ENCODE measurements around the gene CDH4.

CDH4 gene

GRCh38 chr20:61883857-61884393 is 631.9 kb downstream of the CDH4 start:
- no peak overlapping the region for H3K4me3 ChIP-seq (ENCODE audit: low read depth, low read length)
- ChIA-PET CTCF (interaction anchor here (0.7 to 1.0 kb wide), 2 partner anchors 9 to 12 kb away, joined by 4 read pairs; no protein-coding TSS in a partner anchor), POLR2A (no interaction called here)
- H3K36me3 ChIP-seq (ENCODE audit: control insufficient read depth in 2 of 2, insufficient read depth in 1 of 2, low read length in 2 of 2), result no peaks in the 10 kb centered on the region
- no peak overlapping the region for H3K27ac ChIP-seq (ENCODE audit: extremely low read depth, low read depth, low read length)
- no peak for TF ChIP-seq ZFP37 (tag by site-specific recombination; IDR thresholded peaks at IDR 0.05)
- no peaks in the 10 kb centered on the region for H3K9me3 ChIP-seq (ENCODE audit: control insufficient read depth, insufficient read depth, low read depth, low read length)
- no peaks in the 10 kb centered on the region for H3K4me1 ChIP-seq (ENCODE audit: control insufficient read depth, insufficient read depth, low read length)

GRCh38 chr20:61884571-61885389 is 632.7 kb downstream of the CDH4 start:
- H3K9me3 ChIP-seq (ENCODE audit: control insufficient read depth, insufficient read depth, low read depth, low read length), result no peaks in the 10 kb centered on the region
- H3K36me3 ChIP-seq (ENCODE audit: control insufficient read depth in 2 of 2, insufficient read depth in 1 of 2, low read length in 2 of 2), result no peaks in the 10 kb centered on the region
- ChIA-PET CTCF (interaction anchor here (0.6 to 1.3 kb wide), 3 partner anchors 12 to 208 kb away, joined by 3 to 6 read pairs (median 3); no protein-coding TSS in a partner anchor), POLR2A (no interaction called here)
- no peak overlapping the region for H3K27ac ChIP-seq (ENCODE audit: extremely low read depth, low read depth, low read length)
- H3K4me1 ChIP-seq (ENCODE audit: control insufficient read depth, insufficient read depth, low read length), result no peaks in the 10 kb centered on the region
- TF ChIP-seq ZIC2 (tag by site-specific recombination; IDR thresholded peaks at IDR 0.05) (no peak), INSM2 (tag by site-specific recombination; IDR thresholded peaks at IDR 0.05) (no peak), ZNF26 (tag by site-specific recombination; IDR thresholded peaks at IDR 0.05) (no peak), ZNF792 (tag by site-specific recombination; IDR thresholded peaks at IDR 0.05) (no peak)
- no peak overlapping the region for H3K4me3 ChIP-seq (ENCODE audit: low read depth, low read length)

- ChIA-PET CTCF (interaction anchor here (0.6 to 1.8 kb wide), 6 partner anchors 8 to 207 kb away, joined by 3 to 6 read pairs (median 3); no protein-coding TSS in a partner anchor), POLR2A (interaction anchor here (0.9 kb wide), 1 partner anchor 10 kb away, joined by 3 read pairs; no protein-coding TSS in a partner anchor)
Measured at GRCh38 chr20:61885759-61886715, 634.0 kb downstream of the CDH4 start.

More at GRCh38 chr20:61885759-61886715, 634.0 kb downstream of the CDH4 start:
- Histone ChIP-seq H3K27ac (ENCODE audit: extremely low read depth, low read depth, low read length) (no peak overlapping the region), H3K36me3 (ENCODE audit: control insufficient read depth in 2 of 2, insufficient read depth in 1 of 2, low read length in 2 of 2) (no peaks in the 10 kb centered on the region), H3K9me3 (ENCODE audit: control insufficient read depth, insufficient read depth, low read depth, low read length) (no peaks in the 10 kb centered on the region), H3K4me1 (ENCODE audit: control insufficient read depth, insufficient read depth, low read length) (no peaks in the 10 kb centered on the region), H3K4me3 (ENCODE audit: low read depth, low read length) (no peak overlapping the region)
- TF ChIP-seq ZNF292 (tag by site-specific recombination; IDR thresholded peaks at IDR 0.05; ENCODE audit: borderline replicate concordance, low read depth), result no peak
- no peak for TF ChIP-seq ZNF544 (tag by site-specific recombination; IDR thresholded peaks at IDR 0.05)
- no peak for TF ChIP-seq ZNF449 (tag by site-specific recombination; IDR thresholded peaks at IDR 0.05)
- TF ChIP-seq SALL2 (tag by site-specific recombination; IDR thresholded peaks at IDR 0.05; ENCODE audit: borderline replicate concordance), result no peak
- TF ChIP-seq ZNF76 (tag by site-specific recombination; IDR thresholded peaks at IDR 0.05; ENCODE audit: borderline replicate concordance, low read depth), result no peak
- no peak for TF ChIP-seq TRIM28 (IDR thresholded peaks at IDR 0.05; ENCODE audit: borderline replicate concordance, low read length)
- TF ChIP-seq ZNF26 (tag by site-specific recombination; IDR thresholded peaks at IDR 0.05), result no peak
- no peak for TF ChIP-seq KLF10 (tag by site-specific recombination; IDR thresholded peaks at IDR 0.05)
- no peak for TF ChIP-seq ZSCAN16 (tag by site-specific recombination; IDR thresholded peaks at IDR 0.05)
- TF ChIP-seq GLIS1 (tag by site-specific recombination; IDR thresholded peaks at IDR 0.05), result no peak
- no peak for TF ChIP-seq ZNF561 (tag by site-specific recombination; IDR thresholded peaks at IDR 0.05; ENCODE audit: borderline replicate concordance)
